ENCODE results near the gene A3GALT2. TPM values are rescaled to one million over a fixed set of nuclear protein-coding genes. Genes with fewer than 3 reads are reported as not detected.

A3GALT2 gene
- total RNA-seq, 1 donor from 2014 or later: not detected

- no peak for DNase-seq (ENCODE audit: low spot score in 2 of 2)
- FAIRE-seq: no peak
Measured at GRCh38 chr1:33334081-33334552, 13.2 kb upstream of the A3GALT2 start.

GRCh38 chr1:33332881-33333280 is 12.0 kb upstream of the A3GALT2 start:
- FAIRE-seq (no peak), DNase-seq (ENCODE audit: low spot score in 2 of 2) (no peak)

DNA sequence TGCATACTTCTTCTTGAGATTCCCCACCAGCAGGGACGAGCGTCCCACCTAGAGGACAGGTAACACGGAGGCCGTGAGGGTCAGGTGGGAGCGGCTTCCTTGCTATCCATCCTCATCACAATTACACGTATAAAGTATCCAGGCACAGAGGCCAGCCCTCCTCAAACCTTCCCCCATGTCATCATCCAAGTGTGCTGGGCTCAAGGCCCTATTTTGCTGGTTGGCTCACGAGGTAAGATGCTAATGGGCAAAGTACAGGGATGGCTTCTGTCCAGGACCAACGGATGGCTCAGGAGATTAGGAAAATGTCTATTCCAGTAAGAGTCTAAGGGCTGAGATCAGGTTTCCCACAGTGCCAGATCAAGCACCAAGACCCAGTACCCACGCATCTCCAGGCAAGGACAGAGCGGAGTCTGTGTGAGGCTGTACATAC is 11.5 kb upstream of the A3GALT2 start:
- DNase-seq (ENCODE audit: low spot score in 2 of 2) (no peak), FAIRE-seq (no peak)

DNA sequence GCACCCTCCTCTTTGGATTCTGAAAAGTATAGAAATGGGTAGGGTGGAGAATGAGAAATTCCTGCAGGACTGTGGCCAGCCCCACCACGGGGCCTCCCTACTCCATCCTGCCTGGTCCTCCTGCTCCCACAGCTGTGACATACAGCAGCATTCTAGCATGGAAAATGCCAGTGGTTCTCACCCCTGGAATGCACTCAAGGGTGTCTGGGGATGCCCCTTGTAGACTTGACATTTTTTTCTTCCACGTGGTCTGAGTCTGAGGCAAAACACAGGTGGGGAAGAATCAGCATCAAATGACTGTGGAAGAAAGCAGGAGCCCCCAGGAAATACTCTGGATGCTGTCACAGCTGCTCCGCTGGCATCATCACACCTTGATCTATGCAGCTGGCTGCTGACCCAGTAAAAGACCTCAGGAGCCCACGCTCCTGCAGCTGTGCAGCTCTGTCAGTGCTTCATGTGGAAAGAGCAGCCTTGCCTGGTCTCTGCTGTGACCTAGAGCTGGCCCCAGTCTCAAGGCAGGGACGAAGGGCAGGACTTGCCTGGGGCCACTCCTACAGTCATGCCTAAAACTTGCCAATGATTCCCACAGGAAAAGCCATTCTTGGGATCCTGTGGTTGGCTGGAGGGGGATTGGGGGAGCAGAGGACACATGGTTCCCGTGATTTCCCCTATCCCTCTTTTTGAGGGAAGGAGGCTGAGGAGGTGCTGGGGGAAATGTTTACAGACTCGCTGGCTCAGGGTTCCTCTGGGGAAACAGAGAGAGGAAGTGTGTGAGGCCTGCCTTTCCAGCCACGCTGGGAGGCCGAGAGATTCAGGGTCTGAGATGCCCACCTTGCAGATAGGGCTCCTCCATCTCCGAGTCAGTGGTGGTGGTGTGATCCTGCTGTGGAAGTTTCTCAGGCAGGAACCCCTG is 10.8 kb upstream of the A3GALT2 start:
- no peak for FAIRE-seq
- DNase-seq (ENCODE audit: low spot score in 2 of 2): no peak

- FAIRE-seq (no peak), DNase-seq (ENCODE audit: low spot score in 2 of 2) (no peak)
Measured at GRCh38 chr1:33330906-33331305, 10.0 kb upstream of the A3GALT2 start.

GRCh38 chr1:33330361-33330890 is 9.5 kb upstream of the A3GALT2 start:
- DNase-seq (ENCODE audit: low spot score in 2 of 2): no peak
- FAIRE-seq: no peak

DNA sequence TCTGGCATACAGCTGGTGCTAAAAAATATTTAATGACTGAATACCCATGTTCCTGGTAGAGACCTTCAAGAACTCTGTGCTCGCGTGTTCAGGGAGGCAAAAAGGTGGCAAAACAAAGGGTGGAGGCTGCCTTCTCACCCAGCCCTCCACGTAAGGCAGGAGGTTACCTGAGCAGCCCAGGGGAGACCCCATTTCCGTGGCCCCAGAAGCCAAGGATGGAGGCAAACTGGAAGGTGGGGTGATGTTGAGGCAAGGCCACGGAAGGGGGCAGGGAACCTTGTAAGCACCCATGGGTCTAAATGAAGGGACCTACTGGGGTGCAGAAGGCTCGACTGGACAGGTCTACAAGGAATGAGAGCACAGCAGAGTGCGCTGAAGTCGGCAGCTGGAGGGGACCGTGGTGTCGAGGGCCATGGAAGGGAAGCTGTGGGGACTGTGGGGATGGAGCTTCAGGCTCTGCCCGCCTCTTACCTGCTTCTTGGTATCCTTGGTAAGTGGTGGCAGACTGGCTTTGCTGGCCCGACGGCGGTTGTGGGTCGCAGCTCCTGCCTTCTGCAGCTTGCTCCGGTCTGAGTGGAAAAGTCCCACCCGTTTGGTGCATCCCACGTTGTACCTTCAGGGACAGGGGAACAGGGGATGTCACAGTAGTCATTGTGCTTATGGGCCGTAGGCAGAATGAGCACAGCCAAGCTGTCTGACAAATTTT is 8.9 kb upstream of the A3GALT2 start:
- no peak for DNase-seq (ENCODE audit: low spot score in 2 of 2)
- FAIRE-seq: no peak

DNA sequence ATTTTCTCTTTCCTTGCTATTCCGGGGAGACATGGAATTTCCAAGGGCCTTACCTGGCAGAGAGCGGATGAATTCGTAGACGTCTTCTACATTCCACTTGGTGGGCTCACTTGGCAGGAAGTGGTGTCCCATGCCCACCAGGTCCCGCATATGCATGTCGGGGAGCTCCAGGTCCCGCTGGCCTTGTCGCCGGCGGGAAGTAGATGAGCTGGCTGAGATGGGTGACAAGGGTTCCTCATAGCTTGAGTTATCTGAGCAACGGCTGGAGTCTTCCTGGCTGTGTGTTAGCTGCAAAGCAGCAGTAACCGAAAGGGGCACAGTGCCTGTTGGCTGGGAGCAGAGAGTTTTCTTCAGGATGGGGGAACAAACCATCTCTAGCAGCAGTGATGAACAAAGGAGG is 7.9 kb upstream of the A3GALT2 start:
- FAIRE-seq (no peak), DNase-seq (ENCODE audit: low spot score in 2 of 2) (no peak)

DNA sequence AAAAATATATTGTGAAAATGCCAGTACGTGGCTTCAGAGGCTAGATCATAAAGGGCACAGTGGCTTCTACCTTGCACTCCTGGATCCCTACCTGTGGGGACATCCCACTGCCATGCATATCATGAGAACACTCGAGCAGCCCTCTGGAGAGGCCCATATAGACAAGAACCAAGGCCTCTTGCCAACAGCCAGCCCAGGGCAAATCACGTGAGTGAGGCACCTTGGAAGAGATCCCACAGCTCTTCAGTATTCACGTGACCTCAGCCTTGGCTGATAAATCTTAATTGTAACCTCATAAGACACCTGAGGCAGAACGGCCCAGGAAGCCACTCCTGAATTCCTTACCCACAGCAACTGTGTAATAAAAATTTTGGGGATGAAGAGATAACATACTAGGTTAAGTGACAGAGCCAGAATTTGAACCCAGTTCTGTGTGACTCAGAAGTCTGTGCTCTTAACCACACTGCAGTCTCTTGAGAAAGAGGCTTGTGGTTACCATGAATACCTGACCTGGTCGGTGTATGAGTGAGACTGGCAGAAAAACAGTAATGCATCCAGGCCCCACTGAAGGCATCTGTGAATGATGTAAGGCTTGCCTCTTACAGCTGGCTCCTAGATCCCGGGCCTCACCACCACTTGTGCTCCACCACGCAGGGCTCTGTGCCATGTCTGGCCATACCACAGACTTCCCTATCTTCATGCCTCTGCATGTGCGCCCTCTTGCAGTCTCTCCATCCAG is 6.9 kb upstream of the A3GALT2 start:
- FAIRE-seq (no peak), DNase-seq (ENCODE audit: low spot score in 2 of 2) (no peak)

GRCh38 chr1:33326785-33327184 is 5.9 kb upstream of the A3GALT2 start:
- FAIRE-seq (no peak), DNase-seq (ENCODE audit: low spot score in 2 of 2) (no peak)

DNA sequence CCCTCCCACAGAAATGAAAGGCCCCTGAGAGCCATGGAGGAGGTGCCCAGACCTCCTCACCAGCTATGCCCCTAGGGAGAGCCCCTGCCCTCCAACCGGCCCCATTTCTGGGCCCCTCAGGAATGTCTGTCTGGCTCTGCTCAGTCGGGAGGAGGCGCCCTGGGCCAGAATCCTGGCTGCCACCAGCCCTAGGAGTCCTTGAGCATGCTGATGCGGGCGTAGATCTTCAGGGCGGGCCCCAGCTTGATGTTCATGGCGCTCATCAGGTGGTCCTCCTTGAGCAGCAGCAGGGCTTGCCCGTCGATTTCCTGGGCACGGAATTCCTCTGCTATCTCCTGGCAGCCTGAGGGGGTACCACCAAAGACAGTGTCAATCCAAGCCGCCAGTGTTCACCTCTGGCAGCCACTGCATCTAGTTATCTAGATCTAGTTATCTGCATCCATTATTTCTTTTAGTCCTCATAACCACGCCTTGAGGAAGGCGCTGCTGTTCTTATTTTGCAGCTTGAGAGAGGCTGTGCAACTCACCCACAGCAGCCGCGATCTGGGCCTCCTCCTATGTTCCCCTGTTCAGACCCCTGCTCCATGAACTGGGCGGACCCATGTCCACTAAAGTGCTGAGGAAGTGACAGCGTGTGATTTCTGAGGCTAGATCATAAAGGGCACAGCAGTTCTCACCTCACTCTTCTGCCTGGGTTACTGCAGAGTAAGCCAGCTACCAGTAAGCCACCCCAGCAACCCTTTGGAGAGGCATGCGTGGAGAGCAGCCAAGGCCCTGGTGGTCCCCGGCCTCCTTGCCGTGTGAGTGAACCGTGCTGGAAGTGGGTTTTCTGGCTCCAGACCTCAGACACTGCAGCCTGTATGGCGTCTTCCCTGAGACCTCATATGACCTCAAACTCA is 4.0 kb upstream of the A3GALT2 start:
- no peak for FAIRE-seq

GRCh38 chr1:33323663-33324477 is 3.0 kb upstream of the A3GALT2 start:
- no peak for FAIRE-seq
- no peak for DNase-seq (ENCODE audit: low spot score in 2 of 2)

More for the DNA sequence above, 4.0 kb upstream of the A3GALT2 start:
- DNase-seq (ENCODE audit: low spot score in 2 of 2): no peak

DNA sequence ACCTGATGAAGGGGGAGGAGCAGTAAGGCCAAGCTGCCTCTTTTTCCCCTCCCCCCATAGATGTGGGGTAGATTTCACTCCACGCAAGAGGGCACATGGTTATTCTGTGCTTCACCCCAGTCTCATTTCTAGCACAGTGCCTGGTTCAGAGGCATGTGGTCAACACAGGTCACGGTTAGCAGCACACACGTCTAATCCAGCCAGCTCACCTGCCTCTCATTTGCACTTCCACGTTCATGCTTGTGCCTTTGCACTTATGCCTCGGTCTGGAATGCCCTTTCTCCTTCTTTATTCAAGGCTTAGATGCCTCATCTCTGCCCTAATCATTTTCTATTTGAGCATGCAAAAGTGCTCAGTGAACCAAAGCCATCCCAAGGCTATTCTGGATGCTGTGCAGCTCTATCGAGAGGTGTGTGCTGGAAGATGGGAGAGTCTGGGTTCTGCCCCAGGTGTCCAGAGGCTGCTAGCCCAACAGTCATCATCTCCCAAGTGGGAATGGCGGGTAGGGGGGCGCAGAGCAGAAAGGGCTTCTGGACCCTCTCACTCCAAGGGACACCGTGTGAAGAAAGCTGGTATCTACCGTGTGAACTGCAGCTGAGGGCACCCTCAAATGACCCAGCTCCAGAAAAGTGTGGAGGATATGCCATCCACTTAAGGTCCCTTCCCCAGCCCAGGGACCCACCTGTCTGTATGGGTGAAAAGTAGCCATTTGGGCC is 2.1 kb upstream of the A3GALT2 start:
- FAIRE-seq (no peak), DNase-seq (ENCODE audit: low spot score in 2 of 2) (no peak)

DNA sequence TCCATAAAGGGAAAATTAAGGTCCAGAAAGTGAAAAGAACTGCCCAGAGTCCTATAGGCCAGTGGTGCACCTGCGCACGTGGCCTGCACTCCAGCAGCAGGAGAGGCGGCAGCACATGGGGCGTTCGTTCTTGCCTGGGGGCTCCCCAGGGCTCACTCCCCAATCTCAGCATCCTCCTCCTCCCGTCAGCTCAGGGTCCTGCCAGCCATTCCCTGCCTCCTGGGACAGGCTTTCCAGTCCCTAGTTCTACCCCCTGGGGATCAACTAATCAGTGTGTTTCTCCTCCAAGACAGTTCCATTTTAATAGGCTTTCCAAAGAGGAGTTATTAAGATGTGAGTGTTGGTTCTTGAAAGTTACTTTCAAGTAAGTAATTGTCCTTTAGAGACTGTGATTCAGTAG is 1.2 kb upstream of the A3GALT2 start:
- FAIRE-seq (no peak), DNase-seq (ENCODE audit: low spot score in 2 of 2) (no peak)

DNA sequence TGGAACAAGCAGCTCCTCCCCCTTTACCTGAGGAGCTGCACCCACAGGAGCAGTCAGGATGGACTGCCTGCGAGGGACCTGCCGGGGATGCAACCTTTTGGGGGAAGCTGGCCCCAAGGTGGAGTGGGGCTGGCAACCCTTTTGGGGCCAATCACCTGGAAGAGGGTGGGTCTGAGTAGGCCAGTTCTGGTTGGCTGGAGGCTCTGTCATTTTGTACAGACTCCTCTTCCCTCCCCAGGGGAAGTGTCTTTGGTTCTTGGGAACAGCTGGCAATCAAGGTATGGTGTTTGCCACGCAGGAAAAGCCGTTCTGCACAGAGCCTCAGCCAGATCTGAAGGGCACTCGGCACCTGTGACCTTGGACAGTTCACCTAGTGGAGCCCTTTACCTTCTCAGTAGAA is 280 bp upstream of the A3GALT2 start:
- no peak for FAIRE-seq
- no peak for DNase-seq (ENCODE audit: low spot score in 2 of 2)

DNA sequence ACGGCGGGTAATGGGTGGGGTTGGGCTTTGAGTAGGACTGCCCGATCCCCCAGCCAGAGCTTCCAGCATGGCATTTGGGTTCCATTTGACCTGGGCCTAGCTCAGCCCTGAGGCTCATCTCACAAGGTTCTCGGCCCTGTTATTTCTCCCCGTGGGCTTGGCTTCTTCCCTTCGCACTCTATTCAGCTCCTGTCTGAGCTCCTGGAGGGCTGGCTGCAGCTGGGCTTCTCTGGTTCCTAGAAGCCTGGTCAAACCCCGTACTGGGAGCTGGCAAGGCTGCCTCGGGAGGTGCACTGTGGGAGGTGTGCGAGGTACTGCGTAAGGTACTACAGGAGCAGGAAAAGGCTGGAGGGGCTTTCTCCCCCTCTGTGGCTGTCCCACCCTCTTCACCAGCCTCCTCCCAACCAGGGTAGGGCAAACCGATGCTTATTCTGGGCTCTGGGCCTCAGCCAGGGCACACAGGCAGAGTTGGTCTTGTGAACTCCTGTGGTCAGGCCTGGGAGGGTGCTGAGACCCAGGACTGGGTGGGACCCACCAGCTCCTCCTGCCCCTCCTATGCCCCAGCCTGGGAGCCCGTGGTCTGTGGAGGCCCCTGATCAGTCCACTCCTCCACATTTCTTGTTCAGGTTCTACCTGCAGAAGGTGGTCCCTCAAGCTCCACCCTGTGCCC is 814 bp downstream of the A3GALT2 start:
- no peak for DNase-seq (ENCODE audit: low spot score in 2 of 2)
- no peak for FAIRE-seq

- FAIRE-seq (no peak), DNase-seq (ENCODE audit: low spot score in 2 of 2) (no peak)
Measured at GRCh38 chr1:33319186-33319948, 1.5 kb downstream of the A3GALT2 start.

Data from frontal cortex (tissue), 4 donors.